HG02938 (cell line): Measurements from ENCODE around the gene ZBED5.
"Not testable (repeated sequence)": the region's sequence is repeated elsewhere in the genome, so short reads cannot be mapped to it uniquely, and the experiment has no call there.

Source experiments
- ATAC-seq: cut with Tn5 transposase; IDR thresholded peaks from one replicate; pipeline ENCODE4 v1.9.1; 2021; ENCODE audit warnings: mild to moderate bottlenecking, moderate library complexity; ENCODE audit not compliant: unreplicated experiment

ZBED5 gene

DNA sequence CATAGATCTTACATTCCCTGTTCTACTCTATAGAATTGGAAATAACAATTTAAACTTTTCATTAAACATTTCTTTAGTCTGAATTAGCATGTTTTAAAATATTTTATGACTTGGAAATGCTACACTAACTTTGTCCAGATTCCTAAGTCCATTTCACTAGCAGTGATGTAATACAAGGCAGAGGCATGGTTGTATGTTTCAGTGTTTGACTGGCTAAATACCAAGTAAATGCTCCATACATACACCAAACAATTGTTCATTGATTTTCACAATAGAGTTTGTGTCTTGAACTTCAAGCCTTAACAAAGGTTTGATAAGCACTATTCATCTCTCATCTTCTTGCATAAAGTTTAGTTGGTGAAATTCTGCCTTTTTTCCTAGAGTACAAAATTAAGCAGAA, 13.5 kb downstream of the ZBED5 start:
- ATAC-seq = no peak

- ATAC-seq = no peak
Observed at GRCh38 chr11:10838881-10839280, 19.0 kb downstream of the ZBED5 start.

- ATAC-seq = no peak
Observed at GRCh38 chr11:10838083-10838482, 19.8 kb downstream of the ZBED5 start.

- not testable (repeated sequence) for ATAC-seq
Observed at GRCh38 chr11:10836884-10837283, 21.0 kb downstream of the ZBED5 start.

GRCh38 chr11:10829139-10829538, 28.7 kb downstream of the ZBED5 start:
- ATAC-seq = no peak

GRCh38 chr11:10828402-10828801, 29.5 kb downstream of the ZBED5 start:
- no peak for ATAC-seq

GRCh38 chr11:10824888-10825287, 33.0 kb downstream of the ZBED5 start:
- no peak for ATAC-seq

GRCh38 chr11:10823152-10823579, 34.7 kb downstream of the ZBED5 start:
- no peak for ATAC-seq

DNA sequence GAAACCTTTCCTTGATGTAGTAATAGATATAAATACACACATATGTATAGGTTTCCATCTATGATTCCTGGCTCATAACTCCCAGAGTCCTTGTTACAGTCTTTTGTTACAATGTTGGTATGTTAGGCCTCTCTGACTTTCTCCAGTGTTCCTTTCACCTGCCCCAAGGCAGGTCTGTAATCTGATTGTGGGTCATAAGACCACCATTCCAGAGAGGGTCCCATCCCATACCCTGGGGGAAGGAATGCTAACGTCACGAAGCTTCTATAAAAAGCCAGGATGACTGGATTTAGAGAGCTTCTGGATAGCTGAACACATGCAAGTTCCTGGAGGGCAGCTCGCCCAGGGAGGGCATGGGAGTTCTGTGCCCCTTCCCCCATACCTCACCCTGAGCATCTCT, 35.4 kb downstream of the ZBED5 start:
- not testable (repeated sequence) for ATAC-seq

DNA sequence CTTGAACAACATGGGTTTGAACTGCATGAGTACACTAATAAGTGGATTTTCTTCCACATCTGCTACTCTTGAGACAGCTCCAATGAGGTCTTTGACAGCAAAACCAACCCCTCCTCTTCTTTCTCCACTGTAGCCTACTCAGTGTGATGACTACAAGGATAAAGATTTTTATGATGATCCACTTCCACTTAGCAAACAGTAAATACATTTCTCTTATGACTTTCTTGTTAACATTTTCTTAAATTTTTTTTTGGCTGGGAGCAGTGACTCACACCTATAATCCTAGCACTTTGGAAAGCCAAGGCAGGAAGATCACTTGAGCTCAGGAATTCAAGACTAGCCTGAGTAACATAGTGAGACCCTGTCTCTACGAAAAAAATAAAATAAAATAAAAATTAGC, 39.3 kb downstream of the ZBED5 start:
- no peak for ATAC-seq

GRCh38 chr11:10813945-10814344, 43.9 kb downstream of the ZBED5 start:
- no peak for ATAC-seq

DNA sequence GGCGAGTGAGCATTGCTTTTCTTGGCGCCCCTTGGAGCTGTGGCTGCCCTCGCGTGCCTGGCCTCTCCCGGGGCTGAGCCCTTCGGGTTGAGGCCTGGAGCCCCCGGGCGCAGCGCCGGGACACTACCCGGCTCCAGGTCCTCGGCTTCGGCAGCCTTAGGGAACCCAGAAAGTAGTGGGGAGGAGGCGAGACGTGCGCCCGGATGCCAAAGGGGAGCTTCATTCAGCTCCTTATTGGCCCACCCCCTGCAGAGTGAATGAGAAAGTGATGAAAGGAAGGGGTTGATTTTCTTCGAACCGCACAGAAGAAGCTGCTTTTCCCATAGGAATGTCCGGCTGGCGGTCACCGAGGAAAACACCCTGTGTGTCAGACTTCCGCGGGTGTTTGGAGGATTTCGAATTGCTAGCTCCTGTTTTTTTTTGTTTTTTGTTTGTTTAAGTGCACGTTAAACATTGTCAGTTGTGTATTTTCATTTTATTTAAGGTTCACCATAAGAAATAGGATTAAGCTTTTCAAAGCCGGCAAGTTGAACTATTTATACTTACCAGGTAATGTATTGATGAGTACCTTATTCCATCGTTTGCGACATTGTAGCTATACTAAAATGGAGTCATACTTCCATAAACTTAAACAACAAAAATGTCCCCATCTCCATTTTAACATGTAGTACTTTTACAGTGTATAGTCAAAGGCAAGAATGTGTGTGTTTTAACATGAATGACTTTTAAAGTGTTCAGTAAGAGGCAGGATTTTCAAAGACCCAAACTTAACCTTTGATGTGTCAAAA, 48.3 kb downstream of the ZBED5 start:
- ATAC-seq = peak; percentile 7

DNA sequence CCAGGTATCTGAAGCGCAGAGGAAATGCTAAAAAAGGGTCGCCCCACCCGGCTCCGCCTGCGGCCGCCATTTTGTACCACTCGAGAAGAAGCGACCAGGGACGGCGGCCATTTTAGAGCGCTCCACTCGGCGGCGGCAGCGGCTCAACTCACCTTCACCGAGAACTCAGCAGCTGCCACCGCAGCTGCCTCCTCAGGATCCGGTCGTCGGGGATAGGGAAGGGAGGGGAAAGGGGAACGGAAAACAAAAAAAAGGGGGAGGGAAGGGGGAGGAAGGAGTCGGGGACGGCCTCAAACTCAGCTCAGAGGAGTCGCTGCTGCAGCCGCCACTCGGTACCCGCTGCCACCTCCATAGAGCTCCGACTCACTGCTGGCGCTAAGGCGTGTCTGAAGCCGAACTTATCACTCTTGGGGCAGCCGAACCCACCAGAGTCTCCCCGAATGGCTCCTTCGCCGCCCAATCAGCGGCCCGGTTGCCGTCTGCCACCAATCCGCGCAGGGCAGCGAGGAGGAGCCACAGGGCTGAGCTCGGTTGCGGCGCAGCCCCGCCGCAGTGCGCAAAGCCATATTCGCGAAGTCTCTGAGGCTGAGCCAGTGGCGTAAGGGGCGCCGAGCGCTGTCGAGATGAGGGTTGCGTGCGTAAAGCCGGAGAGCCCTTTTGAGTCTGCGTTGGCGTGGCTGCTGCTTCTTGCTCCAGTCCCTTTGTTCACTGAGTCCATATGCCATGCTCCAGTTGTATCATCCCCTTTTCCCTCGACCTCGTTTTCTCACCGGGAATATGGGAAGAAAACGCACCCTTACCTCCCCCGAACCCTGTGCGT, 49.1 kb downstream of the ZBED5 start, which contains the start of gene EIF4G2:
Gene EIF4G2, minus strand, starts transcription at position 374 of the 820 bp plus-strand sequence.
- peak; percentile 90 for ATAC-seq

DNA sequence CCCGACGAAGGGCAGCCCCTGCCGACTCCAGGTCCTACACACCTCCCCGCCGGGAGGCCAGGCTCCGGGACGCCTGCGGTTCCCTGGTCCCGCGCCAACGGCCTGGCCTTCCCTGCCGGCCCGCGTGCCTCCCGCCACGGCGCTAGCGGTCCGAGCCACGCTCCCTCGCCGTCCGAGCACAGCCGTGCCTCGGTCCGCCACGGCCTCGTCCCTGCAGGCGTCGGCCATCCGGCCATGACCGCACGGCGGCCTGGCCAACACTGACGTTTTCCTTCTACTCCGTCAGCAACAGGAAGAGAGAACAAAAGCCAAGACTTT, 49.7 kb downstream of the ZBED5 start:
- ATAC-seq = peak; percentile 0

- ATAC-seq = peak; percentile 2
Observed at GRCh38 chr11:10807493-10808234, 50.2 kb downstream of the ZBED5 start.

- no peak for ATAC-seq
Observed at GRCh38 chr11:10806206-10806605, 51.6 kb downstream of the ZBED5 start.

DNA sequence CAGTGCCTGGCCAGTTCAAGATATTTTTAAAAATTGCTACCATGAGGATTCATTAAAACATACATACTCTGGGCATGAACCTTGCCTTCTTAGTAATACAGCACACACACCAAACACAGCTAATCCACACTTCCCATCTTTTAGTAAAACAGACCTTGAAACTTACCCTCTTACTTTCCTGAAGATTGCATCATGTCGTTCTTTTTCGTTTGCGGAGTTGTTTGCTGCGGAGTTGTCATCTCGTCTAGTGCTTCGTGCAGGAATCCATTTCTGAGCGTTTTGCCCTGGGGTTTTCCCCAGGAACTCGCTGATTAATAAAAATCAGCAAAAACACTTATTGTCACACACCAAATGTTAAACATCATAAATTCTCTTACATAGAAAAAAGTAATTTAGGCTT, 52.1 kb downstream of the ZBED5 start:
- ATAC-seq = no peak

DNA sequence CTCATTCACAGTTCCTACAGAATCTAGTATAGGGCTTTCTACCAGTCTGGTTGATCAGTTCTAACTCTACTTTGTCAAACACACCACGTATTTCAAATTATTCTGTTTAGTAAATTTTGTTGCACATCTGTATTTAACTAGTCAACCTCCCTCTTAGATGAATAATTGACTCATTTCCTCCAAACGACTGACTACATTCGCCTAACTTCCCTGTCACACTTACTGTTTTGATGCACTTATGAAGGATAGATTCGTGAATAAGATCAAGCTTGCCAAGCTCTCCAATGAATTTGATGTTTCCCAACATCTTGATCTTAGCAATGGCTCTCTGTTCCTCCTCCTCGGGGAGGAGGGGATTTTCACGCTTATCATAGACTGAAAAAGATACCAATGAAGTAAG, 54.2 kb downstream of the ZBED5 start:
- no peak for ATAC-seq
